Astrocyte (in vitro differentiated cells and primary cell): ENCODE data around the gene KDF1.

Experiments used
- EZH2 ChIP-seq: IDR thresholded peaks from 2 replicates; pipeline ENCODE4 v1.6.1; 2012; ENCODE audit warnings: mild to moderate bottlenecking, low read length, inconsistent platforms; ENCODE audit not compliant: insufficient read depth
- TF ChIP-seq, protein P1 (sequence below): IDR thresholded peaks from 2 replicates; pipeline ENCODE4 v1.5.1; 2011; ENCODE audit warnings: low read depth, mild to moderate bottlenecking, inconsistent platforms, low read length, moderate library complexity; ENCODE audit not compliant: insufficient read depth

DNA sequence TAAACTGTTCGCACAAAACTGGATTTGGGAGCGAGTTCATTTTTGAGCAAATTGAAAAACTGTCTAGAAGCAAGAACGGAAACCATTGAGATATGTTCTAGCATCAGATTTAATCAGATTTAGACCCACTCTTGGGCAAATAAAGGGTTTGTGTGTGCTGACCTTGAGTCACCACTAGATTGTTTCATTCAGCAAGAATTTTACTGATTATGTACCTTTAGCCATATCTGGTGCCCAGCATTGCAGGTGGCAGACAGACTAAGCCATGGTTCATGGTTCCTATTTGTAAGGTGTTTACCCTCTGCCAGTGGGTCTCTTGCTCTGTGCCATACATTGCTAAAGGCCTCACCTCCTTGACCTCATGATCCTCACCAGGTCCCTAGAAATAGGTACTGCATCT lies 37.4 kb downstream of the KDF1 start:
- no peak for TF ChIP-seq EZH2
- TF ChIP-seq, protein P1, sequence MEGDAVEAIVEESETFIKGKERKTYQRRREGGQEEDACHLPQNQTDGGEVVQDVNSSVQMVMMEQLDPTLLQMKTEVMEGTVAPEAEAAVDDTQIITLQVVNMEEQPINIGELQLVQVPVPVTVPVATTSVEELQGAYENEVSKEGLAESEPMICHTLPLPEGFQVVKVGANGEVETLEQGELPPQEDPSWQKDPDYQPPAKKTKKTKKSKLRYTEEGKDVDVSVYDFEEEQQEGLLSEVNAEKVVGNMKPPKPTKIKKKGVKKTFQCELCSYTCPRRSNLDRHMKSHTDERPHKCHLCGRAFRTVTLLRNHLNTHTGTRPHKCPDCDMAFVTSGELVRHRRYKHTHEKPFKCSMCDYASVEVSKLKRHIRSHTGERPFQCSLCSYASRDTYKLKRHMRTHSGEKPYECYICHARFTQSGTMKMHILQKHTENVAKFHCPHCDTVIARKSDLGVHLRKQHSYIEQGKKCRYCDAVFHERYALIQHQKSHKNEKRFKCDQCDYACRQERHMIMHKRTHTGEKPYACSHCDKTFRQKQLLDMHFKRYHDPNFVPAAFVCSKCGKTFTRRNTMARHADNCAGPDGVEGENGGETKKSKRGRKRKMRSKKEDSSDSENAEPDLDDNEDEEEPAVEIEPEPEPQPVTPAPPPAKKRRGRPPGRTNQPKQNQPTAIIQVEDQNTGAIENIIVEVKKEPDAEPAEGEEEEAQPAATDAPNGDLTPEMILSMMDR: no peak
